Activated B cell treated with CpG ODN at 0.5 μM for 24 hours (primary cell): ENCODE results near the gene PDCD2. TPM values are rescaled to one million over a fixed set of nuclear protein-coding genes. Genes with fewer than 3 reads are reported as not detected.
A peak's percentile ranks its signal among the peaks of the same experiment; 100 is the strongest.

Source experiments
- ATAC-seq: fragments of 200-7000 bp; cut with Tn5 transposase; one replicate; pipeline ENCODE4 v1.10.0; 2021; ENCODE audit warnings: low read depth, mild to moderate bottlenecking, moderate library complexity
- CTCF ChIA-PET: fragments of 350-600 bp; sonication (Branson Sonifier 250); formaldehyde crosslinking; loops from one replicate; lab custom pipeline; 2021; ENCODE audit warnings: antibody characterized with exemption; lab: Charles Lee
- POLR2A ChIA-PET: fragments of 350-600 bp; sonication (Branson Sonifier 250); formaldehyde crosslinking; loops from one replicate; lab custom pipeline; 2021; ENCODE audit warnings: antibody characterized with exemption; lab: Charles Lee
- DNase-seq: peaks from one replicate; pipeline ENCODE4 v3.0.0; 2022
- H3K27ac Mint-ChIP-seq: one replicate; pipeline ENCODE4 v1.8.0; 2020; ENCODE audit warnings: mixed read lengths
- H3K27me3 Mint-ChIP-seq: one replicate; pipeline ENCODE4 v1.8.0; 2021; ENCODE audit warnings: mixed read lengths
- H3K36me3 Mint-ChIP-seq: one replicate; pipeline ENCODE4 v1.8.0; 2021; ENCODE audit warnings: low read depth, mixed read lengths
- H3K4me1 Mint-ChIP-seq: one replicate; pipeline ENCODE4 v1.8.0; 2021; ENCODE audit warnings: mixed read lengths
- H3K4me3 Mint-ChIP-seq: one replicate; pipeline ENCODE4 v1.8.0; 2020; ENCODE audit warnings: mild to moderate bottlenecking, mixed read lengths
- H3K9me3 Mint-ChIP-seq: one replicate; pipeline ENCODE4 v1.8.0; 2020; ENCODE audit warnings: mixed read lengths
- CTCF ChIP-seq: fragments of 200-600 bp; IDR thresholded peaks from one replicate; pipeline ENCODE4 v1.8.0; 2022; ENCODE audit warnings: antibody characterized with exemption, mild to moderate bottlenecking
- intact Hi-C: fragments of 100-400 bp; cut with micrococcal nuclease; formaldehyde crosslinking; loops from one replicate; pipeline ENCODE4 v1.15.1; 2024
- total RNA-seq: library from RNA; stranded (reverse); gene quantifications from 2 replicates; pipeline ENCODE4 v1.2.3, GENCODE V29; 2022

PDCD2 gene
- total RNA-seq, 1 donor from 2014 or later, result 90.8 TPM

GRCh38 chr6:170552765-170553533, 31.5 kb downstream of the PDCD2 start, which contains the start of gene PSMB1:
TSS of gene PSMB1 (minus strand) at chr6:170553307. CDS start at chr6:170553242, 65 bp downstream.
- Mint-ChIP-seq H3K27ac (no peak within 1 kb of the TSS), H3K4me1 (peaks cover 26% of the 10 kb centered on the region), H3K9me3 (no peaks in the 10 kb centered on the region), H3K4me3 (no peak within 1 kb of the TSS), H3K27me3 (no peaks in the 10 kb centered on the region), H3K36me3 (peaks cover 40% of the 10 kb centered on the region)
- ChIA-PET POLR2A (interaction anchor here (1.0 to 3.6 kb wide), 5 partner anchors 13 to 851 kb away, joined by 4 to 40 read pairs (median 24); partner anchors contain the start of genes C6orf120, DYNLT2, ERMARD and PDCD2), CTCF (interaction anchor here (1.6 kb wide), 1 partner anchor 31 kb away, joined by 10 read pairs; the partner anchor contains the start of gene PDCD2)
- peak; percentile 73 for DNase-seq
- peak; percentile 36 for ATAC-seq
- TF ChIP-seq CTCF, result no peak
- intact Hi-C loops, result loop anchor here (5.0 kb wide), 2 partner anchors 261 to 466 kb away; partner anchors contain the start of gene DLL1

GRCh38 chr6:170545405-170545804, 39.0 kb downstream of the PDCD2 start:
- H3K36me3 Mint-ChIP-seq, result peaks cover 90% of the 10 kb centered on the region
- no peak overlapping the region for H3K4me3 Mint-ChIP-seq
- peaks cover 21% of the 10 kb centered on the region for H3K4me1 Mint-ChIP-seq
- H3K27me3 Mint-ChIP-seq, result no peaks in the 10 kb centered on the region
- ATAC-seq (no peak), DNase-seq (no peak)
- TF ChIP-seq CTCF, result no peak
- CTCF ChIA-PET, result no interaction called here
- H3K9me3 Mint-ChIP-seq, result no peaks in the 10 kb centered on the region
- no peak overlapping the region for H3K27ac Mint-ChIP-seq
- intact Hi-C loops, result no loop called here
- POLR2A ChIA-PET, result no interaction called here

GRCh38 chr6:170542031-170542719, 42.3 kb downstream of the PDCD2 start:
- Mint-ChIP-seq H3K4me3 (no peak overlapping the region), H3K9me3 (no peaks in the 10 kb centered on the region), H3K36me3 (peaks cover 89% of the 10 kb centered on the region), H3K27ac (no peak overlapping the region), H3K27me3 (no peaks in the 10 kb centered on the region), H3K4me1 (peaks cover 13% of the 10 kb centered on the region)
- ChIA-PET POLR2A (no interaction called here), CTCF (interaction anchor here (0.9 kb wide), 1 partner anchor 12 kb away, joined by 3 read pairs; no protein-coding TSS in a partner anchor)
- TF ChIP-seq CTCF, result no peak
- ATAC-seq (no peak), DNase-seq (no peak)
- intact Hi-C loops, result no loop called here

GRCh38 chr6:170537329-170537728, 47.1 kb downstream of the PDCD2 start:
- no peak overlapping the region for H3K27ac Mint-ChIP-seq

More at GRCh38 chr6:170537329-170537728, 47.1 kb downstream of the PDCD2 start:
- ATAC-seq (no peak), DNase-seq (no peak)
- POLR2A ChIA-PET, result no interaction called here
- Mint-ChIP-seq H3K4me3 (no peak overlapping the region), H3K9me3 (no peaks in the 10 kb centered on the region), H3K27me3 (no peaks in the 10 kb centered on the region), H3K4me1 (peaks cover 12% of the 10 kb centered on the region), H3K36me3 (peaks cover 85% of the 10 kb centered on the region)
- CTCF ChIA-PET, result no interaction called here
- no peak for TF ChIP-seq CTCF
- intact Hi-C loops, result no loop called here
